ENCODE measurements around the gene PRTFDC1. TPM values are rescaled to one million over a fixed set of nuclear protein-coding genes. Genes with fewer than 3 reads are reported as not detected.
"Not testable (repeated sequence)": the region's sequence is repeated elsewhere in the genome, so short reads cannot be mapped to it uniquely, and the experiment has no call there.

Gene PRTFDC1
- total RNA-seq, 1 donor from 2014 or later = 5.6 TPM

GRCh38 chr10:24931236-24931635 lies 21.2 kb downstream of the PRTFDC1 start:
- no peak for DNase-seq (ENCODE audit: low read depth in 2 of 2)

- no peak for DNase-seq (ENCODE audit: low read depth in 2 of 2)
Measured at GRCh38 chr10:24930427-24930826, 22.0 kb downstream of the PRTFDC1 start.

GRCh38 chr10:24929904-24930303 lies 22.5 kb downstream of the PRTFDC1 start:
- DNase-seq (ENCODE audit: low read depth in 2 of 2) = no peak

GRCh38 chr10:24929056-24929544 lies 23.3 kb downstream of the PRTFDC1 start:
- DNase-seq (ENCODE audit: low read depth in 2 of 2) = no peak

DNA sequence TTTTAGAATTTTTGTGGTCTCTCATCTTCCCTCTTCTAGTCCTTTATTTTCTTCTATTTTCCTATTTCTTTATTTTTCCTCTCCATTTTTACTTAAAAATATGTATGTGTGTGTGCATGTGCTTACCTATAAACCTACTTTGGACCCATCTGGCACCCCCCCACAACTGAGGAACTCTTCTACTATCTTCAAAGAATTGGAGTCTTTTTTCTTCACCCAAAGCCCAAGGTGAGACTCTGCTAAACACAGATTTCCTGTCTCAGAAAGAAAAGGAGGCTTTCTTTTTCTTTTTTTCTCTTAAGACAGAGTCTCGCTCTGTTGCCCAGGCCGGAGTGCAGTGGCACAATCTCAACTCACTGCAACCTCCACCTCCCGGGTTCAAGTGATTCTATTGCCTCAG lies 24.2 kb downstream of the PRTFDC1 start:
- DNase-seq (ENCODE audit: low read depth in 2 of 2) = no peak

DNA sequence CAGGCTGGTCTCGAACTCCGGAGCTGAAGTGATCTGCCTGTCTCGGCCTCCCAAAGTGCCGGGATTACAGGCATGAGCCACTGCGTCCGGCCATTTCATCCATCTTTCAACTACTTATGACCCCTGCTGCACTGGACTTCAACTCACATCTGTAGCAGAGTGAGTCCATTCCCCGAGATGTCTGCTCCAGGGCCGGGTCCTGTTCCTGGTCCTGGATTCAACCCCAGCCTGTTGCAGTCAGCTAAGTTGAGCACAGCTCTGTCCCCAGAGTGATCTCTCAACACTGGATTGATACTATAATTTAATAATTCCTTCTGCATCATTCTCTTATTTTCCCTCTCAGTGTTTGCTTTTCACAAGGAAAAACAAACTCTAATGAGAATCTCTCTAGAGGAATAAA lies 25.8 kb downstream of the PRTFDC1 start:
- no peak for DNase-seq (ENCODE audit: low read depth in 2 of 2)

DNA sequence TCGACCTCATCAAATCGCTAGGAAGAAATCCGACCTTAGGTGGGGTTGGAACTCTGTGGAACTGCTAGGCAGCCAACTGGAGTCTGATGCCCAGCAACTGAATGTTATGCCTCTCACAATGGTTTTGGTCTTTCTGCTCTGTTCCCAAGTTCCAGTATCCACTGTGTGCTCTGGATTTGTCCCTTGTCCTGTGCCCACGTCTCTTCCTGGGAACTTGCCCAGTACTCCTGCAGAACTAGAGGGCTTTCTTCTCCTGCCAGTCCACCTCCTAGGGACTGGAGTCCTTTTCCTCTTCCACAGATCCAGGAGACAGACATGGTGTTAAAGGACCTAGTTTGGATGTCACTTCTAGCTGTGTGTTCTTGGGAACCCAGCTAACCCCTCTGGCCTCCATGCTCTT lies 26.6 kb downstream of the PRTFDC1 start:
- DNase-seq (ENCODE audit: low read depth in 2 of 2) = no peak

- not testable (repeated sequence) for DNase-seq (ENCODE audit: low read depth in 2 of 2)
Measured at GRCh38 chr10:24924483-24924882, 27.9 kb downstream of the PRTFDC1 start.

- DNase-seq (ENCODE audit: low read depth in 2 of 2) = peak in 1 of 2 donors; percentile 17
Measured at GRCh38 chr10:24922222-24922868, 30.1 kb downstream of the PRTFDC1 start.

DNA sequence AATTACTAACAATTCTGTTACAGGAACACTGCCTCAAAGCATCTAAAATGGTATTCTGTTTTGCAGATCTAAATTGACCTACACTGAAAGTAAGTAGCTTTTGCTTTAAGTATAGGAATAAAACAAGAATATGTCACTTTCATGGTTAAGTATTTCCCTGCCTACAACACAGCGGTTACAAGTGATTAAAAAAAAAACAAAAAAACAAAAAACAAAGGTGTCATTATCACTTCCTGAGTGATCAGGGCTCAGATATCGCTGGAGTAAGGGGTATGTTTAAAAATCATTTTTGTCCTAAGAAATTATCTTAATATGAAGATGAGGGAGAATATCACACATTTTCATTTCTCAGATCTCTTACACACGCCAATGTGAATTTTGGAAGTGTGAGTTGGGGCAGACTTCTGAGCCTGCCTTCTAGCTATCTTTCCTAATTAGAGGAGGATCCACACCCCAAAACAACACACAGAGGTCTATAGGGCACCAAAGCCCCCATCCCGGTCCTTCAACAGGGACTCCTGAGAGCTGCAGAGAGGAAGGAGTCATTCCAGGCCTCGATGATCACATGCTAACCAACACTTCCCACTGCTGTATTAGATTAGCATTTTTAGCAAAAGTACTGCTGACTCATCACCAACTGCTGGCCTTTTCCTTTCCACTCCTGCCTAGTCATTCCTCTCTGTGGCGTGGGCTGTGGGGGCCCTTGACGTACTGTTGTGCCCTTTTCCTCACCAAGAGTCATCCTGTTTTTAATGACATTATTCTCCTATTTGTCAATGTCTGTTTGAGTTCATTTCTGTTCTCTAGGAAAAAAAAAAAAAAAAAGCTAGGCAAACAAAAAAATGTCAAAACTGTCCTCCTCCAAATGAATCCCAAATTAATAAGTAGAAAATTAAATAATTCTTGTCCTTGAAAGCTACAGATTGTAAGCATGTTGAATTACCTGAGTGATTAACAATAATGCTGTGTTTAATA lies 31.2 kb downstream of the PRTFDC1 start:
- DNase-seq (ENCODE audit: low read depth in 2 of 2) = peak; percentile 95 to 97

DNA sequence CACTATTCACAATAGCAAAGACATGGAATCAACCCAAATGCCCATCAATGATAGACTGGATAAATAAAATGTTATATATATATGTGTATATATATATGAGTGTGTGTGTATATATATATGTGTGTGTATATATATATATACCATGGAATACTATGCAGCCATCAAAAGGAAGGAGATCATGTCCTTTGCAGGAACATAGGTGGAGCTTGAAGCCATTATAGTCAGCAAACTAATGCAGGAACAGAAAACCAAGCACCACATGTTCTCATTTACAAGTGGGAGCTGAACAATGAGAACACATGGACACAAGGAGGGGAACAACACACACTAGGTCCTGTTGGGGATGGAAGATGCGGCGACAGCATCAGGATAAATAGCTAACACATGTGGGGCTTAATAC lies 32.2 kb downstream of the PRTFDC1 start:
- not testable (repeated sequence) for DNase-seq (ENCODE audit: low read depth in 2 of 2)

DNA sequence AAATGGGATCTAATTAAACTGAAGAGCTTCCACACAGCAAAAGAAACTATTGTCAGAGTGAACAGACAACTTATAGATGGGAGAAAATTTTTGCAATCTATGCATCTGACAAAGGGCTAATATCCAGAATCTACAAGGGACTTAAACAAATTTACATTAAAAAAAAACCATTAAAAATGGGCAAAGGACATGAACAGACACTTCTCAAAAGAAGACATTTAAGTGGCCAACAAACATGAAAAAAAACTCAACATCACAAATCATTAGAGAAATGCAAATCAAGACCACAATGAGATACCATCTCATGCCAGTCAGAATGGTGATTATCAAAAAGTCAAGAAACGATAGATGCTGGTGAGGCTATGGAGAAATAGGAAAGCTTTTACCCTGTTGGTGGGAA lies 32.8 kb downstream of the PRTFDC1 start:
- not testable (repeated sequence) for DNase-seq (ENCODE audit: low read depth in 2 of 2)

DNA sequence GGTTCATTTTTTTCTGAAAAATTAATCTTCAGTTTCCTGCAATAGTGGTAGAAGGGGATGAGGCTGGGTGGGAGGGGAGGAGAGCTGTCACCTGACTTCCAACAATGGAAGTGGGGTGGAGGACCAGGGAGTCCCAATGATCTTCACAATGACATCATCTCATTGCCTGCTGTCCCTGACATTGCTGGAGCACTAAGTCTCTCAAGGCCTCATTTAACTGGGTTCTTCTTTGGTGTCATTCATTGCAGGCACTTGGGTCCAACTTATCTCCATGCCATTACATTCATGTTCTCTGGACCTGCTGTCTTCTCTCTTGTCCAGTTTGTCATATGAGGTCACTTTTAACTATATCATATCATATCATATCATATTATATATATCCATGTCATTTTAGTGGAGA lies 34.4 kb downstream of the PRTFDC1 start:
- no peak for DNase-seq (ENCODE audit: low read depth in 2 of 2)

GRCh38 chr10:24917493-24917892 lies 34.9 kb downstream of the PRTFDC1 start:
- no peak for DNase-seq (ENCODE audit: low read depth in 2 of 2)

- DNase-seq (ENCODE audit: low read depth in 2 of 2) = no peak
Measured at GRCh38 chr10:24916365-24916764, 36.0 kb downstream of the PRTFDC1 start.

DNA sequence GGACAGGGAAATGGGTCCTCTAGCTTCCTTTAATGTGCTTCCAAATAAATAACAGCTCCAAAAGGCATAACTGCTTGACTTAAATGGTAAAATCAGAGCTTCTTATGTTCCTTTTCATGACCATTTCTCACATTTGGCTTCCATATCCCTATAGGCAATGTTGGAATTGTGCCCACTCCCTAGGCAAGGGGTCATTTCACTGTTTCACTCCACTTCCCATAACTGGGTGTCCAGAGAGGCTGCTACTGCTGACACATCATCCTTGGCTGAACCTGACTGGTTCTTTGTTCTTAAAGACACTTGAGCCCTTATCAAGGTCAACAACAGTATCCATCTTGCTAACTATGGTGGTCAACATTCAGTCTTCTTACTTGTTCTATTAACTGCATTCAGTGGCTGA lies 37.1 kb downstream of the PRTFDC1 start:
- no peak for DNase-seq (ENCODE audit: low read depth in 2 of 2)

- DNase-seq (ENCODE audit: low read depth in 2 of 2) = no peak
Measured at GRCh38 chr10:24914148-24914547, 38.3 kb downstream of the PRTFDC1 start.

DNA sequence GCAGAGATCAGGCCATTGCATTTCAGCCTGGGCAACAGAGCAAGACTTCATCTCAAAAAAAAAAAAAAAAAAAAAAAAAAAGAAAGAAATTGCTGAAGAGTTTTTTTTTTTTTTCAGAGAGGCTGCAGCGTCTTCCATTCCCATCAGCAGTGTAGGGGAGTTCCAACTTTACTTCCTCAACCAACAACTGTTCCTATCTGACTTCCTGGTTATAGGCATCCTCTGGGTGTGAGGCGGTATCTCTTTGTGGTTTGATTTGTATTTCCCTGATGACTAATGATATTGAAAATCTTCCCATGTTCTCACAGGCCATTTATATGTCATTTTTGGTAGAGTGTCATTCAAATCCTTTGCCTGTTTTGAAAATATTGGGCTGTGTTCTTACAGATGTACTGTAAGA lies 40.2 kb downstream of the PRTFDC1 start:
- DNase-seq (ENCODE audit: low read depth in 2 of 2) = peak; percentile 54 to 83

DNA sequence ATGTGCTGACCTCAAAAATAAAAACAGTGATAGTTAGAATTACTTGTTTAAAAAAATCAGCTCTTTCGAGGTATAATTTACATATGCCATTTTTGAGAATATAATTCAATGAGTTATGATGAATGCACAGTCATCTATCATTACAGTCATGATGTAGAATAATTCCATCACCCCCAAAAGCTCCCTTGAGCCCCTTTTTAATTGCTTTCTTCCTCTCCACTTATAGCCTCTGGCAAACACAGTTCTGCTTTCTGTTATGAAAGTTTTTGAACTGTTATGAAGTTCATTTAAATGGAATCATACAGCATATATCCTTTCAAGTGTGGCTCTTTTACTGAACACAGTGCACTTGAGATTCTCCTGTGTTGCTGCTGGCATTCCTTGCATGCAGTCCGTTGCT lies 41.4 kb downstream of the PRTFDC1 start:
- DNase-seq (ENCODE audit: low read depth in 2 of 2) = no peak

GRCh38 chr10:24910574-24910973 lies 41.8 kb downstream of the PRTFDC1 start:
- DNase-seq (ENCODE audit: low read depth in 2 of 2) = no peak

- peak in 1 of 2 donors; percentile 74 for DNase-seq (ENCODE audit: low read depth in 2 of 2)
Measured at GRCh38 chr10:24908793-24909423, 43.5 kb downstream of the PRTFDC1 start.

DNA sequence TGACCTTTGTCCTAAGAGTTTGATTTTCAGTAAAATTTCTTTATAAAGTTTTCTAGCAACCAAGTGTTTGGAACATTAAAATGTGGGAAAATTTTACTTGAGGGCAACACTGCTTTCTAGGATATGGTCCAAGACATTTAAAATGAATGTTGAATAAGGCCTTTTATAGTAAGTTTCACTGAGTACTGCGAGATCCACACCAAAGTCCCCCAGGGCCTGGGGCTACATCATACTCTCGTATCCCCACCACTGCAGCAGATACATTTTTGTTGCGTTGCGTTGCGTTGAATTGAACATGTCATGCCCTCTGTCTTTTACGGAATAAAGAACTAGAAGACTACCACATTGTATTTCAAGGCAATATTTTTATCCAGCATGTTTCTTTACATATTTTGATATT lies 44.5 kb downstream of the PRTFDC1 start:
- no peak for DNase-seq (ENCODE audit: low read depth in 2 of 2)

All from lung microvascular endothelial cell (primary cell).